22Rv1 (cell line): ENCODE measurements around the gene ATP6V0D1.

Experiments
- H3K27ac ChIP-seq: fragments of 450-650 bp; 2 replicates; pipeline ENCODE4 v1.5.1; 2017
- CTCF ChIP-seq: fragments of 450-650 bp; IDR thresholded peaks from 2 replicates; pipeline ENCODE4 v1.5.1; 2017; ENCODE audit warnings: mild to moderate bottlenecking
- ZFX ChIP-seq: fragments of 450-650 bp; IDR thresholded peaks from 2 replicates; pipeline ENCODE4 v1.6.1; 2017; ENCODE audit warnings: antibody characterized with exemption, borderline replicate concordance

Gene ATP6V0D1

GRCh38 chr16:67442581-67443255 is 38.2 kb downstream of the ATP6V0D1 start:
- H3K27ac ChIP-seq: no peak overlapping the region
- no peak for TF ChIP-seq CTCF
- no peak for TF ChIP-seq ZFX

GRCh38 chr16:67441907-67442306 is 39.0 kb downstream of the ATP6V0D1 start:
- TF ChIP-seq ZFX (no peak), CTCF (no peak)
- no peak overlapping the region; the same call in 1 of the 2 replicates for H3K27ac ChIP-seq

- TF ChIP-seq ZFX (no peak), CTCF (no peak)
- no peak overlapping the region for H3K27ac ChIP-seq
Measured at GRCh38 chr16:67441271-67441753, 39.6 kb downstream of the ATP6V0D1 start.

- TF ChIP-seq CTCF: no peak
- no peak overlapping the region for H3K27ac ChIP-seq
Measured at GRCh38 chr16:67438824-67439393, 42.0 kb downstream of the ATP6V0D1 start.

- H3K27ac ChIP-seq: no peak overlapping the region
- TF ChIP-seq CTCF: no peak
- TF ChIP-seq ZFX: no peak
Measured at GRCh38 chr16:67438098-67438791, 42.7 kb downstream of the ATP6V0D1 start.

- no peak overlapping the region for H3K27ac ChIP-seq
- TF ChIP-seq ZFX (no peak), CTCF (no peak)
Measured at GRCh38 chr16:67437513-67437912, 43.4 kb downstream of the ATP6V0D1 start.

GRCh38 chr16:67436640-67437193 is 44.2 kb downstream of the ATP6V0D1 start:
- no peak overlapping the region for H3K27ac ChIP-seq
- no peak for TF ChIP-seq CTCF
- TF ChIP-seq ZFX: no peak
